IPS-18c (cell line): ENCODE results near the gene GPR162.

Source experiments
- H3K4me3 ChIP-seq: 2 replicates; pipeline ENCODE4 v1.7.0; 2013; ENCODE audit warnings: low read depth, mild to moderate bottlenecking, low read length, moderate library complexity; ENCODE audit not compliant: insufficient read depth
- H3K9me3 ChIP-seq: one replicate; pipeline ENCODE4 v1.6.1; 2013; ENCODE audit warnings: mild to moderate bottlenecking, low read length, moderate library complexity; ENCODE audit not compliant: control insufficient read depth, insufficient read depth

GPR162 gene

GRCh38 chr12:6828781-6829535 is 7.3 kb downstream of the GPR162 start:
- peak overlapping the region; percentile 99 for H3K4me3 ChIP-seq
- no peaks in the 10 kb centered on the region for H3K9me3 ChIP-seq

- H3K9me3 ChIP-seq: no peaks in the 10 kb centered on the region
- peak overlapping the region; percentile 99 for H3K4me3 ChIP-seq
Observed at GRCh38 chr12:6829536-6830220, 8.1 kb downstream of the GPR162 start.

GRCh38 chr12:6830286-6830890 is 8.8 kb downstream of the GPR162 start:
- H3K4me3 ChIP-seq: peak overlapping the region; percentile 99; the same call in 1 of the 2 replicates

GRCh38 chr12:6830999-6831398 is 9.4 kb downstream of the GPR162 start:
- Histone ChIP-seq H3K9me3 (no peaks in the 10 kb centered on the region), H3K4me3 (no peak overlapping the region)

More at GRCh38 chr12:6830286-6830890, 8.8 kb downstream of the GPR162 start:
- no peaks in the 10 kb centered on the region for H3K9me3 ChIP-seq

- Histone ChIP-seq H3K9me3 (no peaks in the 10 kb centered on the region), H3K4me3 (no peak overlapping the region; the same call in 1 of the 2 replicates)
Observed at GRCh38 chr12:6831450-6831995, 9.9 kb downstream of the GPR162 start.

GRCh38 chr12:6832125-6832524 is 10.5 kb downstream of the GPR162 start:
- Histone ChIP-seq H3K4me3 (no peak overlapping the region), H3K9me3 (no peaks in the 10 kb centered on the region)

GRCh38 chr12:6833189-6833890 is 11.7 kb downstream of the GPR162 start:
- Histone ChIP-seq H3K4me3 (no peak overlapping the region), H3K9me3 (no peaks in the 10 kb centered on the region)

- H3K9me3 ChIP-seq: no peaks in the 10 kb centered on the region
- H3K4me3 ChIP-seq: no peak overlapping the region
Observed at GRCh38 chr12:6834254-6834653, 12.6 kb downstream of the GPR162 start.

- Histone ChIP-seq H3K4me3 (no peak overlapping the region), H3K9me3 (no peaks in the 10 kb centered on the region)
Observed at GRCh38 chr12:6834873-6835272, 13.3 kb downstream of the GPR162 start.

GRCh38 chr12:6836851-6837250 is 15.2 kb downstream of the GPR162 start:
- Histone ChIP-seq H3K4me3 (no peak overlapping the region), H3K9me3 (no peaks in the 10 kb centered on the region)

- Histone ChIP-seq H3K9me3 (no peaks in the 10 kb centered on the region), H3K4me3 (no peak overlapping the region)
Observed at GRCh38 chr12:6837370-6838060, 15.9 kb downstream of the GPR162 start.

GRCh38 chr12:6838854-6839253 is 17.2 kb downstream of the GPR162 start:
- Histone ChIP-seq H3K4me3 (no peak overlapping the region), H3K9me3 (no peaks in the 10 kb centered on the region)

GRCh38 chr12:6839482-6840201 is 18.0 kb downstream of the GPR162 start:
- Histone ChIP-seq H3K4me3 (no peak overlapping the region), H3K9me3 (no peaks in the 10 kb centered on the region)

GRCh38 chr12:6840330-6840729 is 18.7 kb downstream of the GPR162 start:
- Histone ChIP-seq H3K9me3 (no peaks in the 10 kb centered on the region), H3K4me3 (no peak overlapping the region)

GRCh38 chr12:6840761-6841515 is 19.3 kb downstream of the GPR162 start, which contains the start of gene GNB3:
Gene GNB3 (plus strand): TSS chr12:6840925. CDS start chr12:6841288, 363 bp downstream.
- H3K9me3 ChIP-seq: no peaks in the 10 kb centered on the region
- H3K4me3 ChIP-seq: no peak within 1 kb of the TSS
